Measurements from ENCODE around the gene CAMK2G.

DNA sequence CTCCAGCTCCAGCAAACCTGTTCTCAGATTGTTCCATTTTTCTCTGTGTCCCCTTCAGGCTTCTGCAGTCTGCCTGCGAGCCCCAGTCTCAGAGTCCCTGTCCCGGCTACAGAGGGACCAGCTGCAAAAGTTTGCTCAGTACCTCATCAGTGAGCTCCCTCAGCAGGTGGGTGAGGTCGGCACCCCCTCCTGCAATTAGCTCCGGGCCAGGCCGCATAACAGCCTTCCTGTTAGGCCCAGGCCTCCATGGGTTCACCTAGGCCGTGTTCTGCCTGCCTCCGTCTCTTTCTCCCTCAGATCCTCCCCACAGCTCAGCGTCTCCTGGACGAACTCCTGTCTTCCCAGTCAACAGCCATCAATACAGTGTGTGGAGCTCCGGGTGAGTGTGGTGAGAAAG is 84.7 kb downstream of the CAMK2G start:
- TF ChIP-seq, protein P1, sequence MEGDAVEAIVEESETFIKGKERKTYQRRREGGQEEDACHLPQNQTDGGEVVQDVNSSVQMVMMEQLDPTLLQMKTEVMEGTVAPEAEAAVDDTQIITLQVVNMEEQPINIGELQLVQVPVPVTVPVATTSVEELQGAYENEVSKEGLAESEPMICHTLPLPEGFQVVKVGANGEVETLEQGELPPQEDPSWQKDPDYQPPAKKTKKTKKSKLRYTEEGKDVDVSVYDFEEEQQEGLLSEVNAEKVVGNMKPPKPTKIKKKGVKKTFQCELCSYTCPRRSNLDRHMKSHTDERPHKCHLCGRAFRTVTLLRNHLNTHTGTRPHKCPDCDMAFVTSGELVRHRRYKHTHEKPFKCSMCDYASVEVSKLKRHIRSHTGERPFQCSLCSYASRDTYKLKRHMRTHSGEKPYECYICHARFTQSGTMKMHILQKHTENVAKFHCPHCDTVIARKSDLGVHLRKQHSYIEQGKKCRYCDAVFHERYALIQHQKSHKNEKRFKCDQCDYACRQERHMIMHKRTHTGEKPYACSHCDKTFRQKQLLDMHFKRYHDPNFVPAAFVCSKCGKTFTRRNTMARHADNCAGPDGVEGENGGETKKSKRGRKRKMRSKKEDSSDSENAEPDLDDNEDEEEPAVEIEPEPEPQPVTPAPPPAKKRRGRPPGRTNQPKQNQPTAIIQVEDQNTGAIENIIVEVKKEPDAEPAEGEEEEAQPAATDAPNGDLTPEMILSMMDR (conservative IDR thresholded peaks at IDR 0.05): no peak
- no peak for TF ChIP-seq EZH2 (IDR thresholded peaks at IDR 0.05; ENCODE audit: low read depth)
